Measurements from ENCODE around the gene SLC12A8. TPM values are rescaled to one million over a fixed set of nuclear protein-coding genes. Genes with fewer than 3 reads are reported as not detected.

Gene SLC12A8
- total RNA-seq, 2 donors from 2014 or later, result 0.53 to 1.5 TPM

DNA sequence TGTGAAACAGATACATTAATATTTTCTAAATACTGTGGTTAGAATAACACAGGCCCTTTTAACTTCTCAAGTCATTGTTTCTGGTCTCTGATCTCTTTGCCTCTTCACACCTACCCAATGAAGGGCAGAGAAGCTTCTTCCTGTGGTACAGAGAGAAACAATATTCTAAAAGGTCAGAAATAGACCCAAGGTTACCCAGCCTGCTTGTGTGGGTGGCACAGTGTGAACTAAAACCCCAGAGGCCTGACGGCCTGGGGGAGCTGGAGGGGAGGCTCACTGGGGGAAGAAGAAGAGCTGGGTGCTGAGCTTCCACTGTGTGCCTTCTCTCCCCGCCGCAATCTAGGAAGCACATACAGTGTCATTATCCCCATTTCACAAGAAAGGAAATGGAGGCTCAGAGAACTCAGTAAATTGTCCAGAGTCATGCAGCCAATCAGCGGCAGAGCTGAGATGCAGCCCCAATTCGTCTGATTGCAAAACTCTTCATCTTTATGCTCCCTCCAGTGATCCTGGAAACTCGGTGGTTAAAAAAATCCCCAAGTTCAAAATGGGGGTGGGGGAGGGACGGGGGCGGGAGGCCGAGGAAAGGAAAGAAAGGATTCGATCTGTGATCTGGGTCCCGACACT, 92.7 kb downstream of the SLC12A8 start:
- peak; percentile 43 for ATAC-seq (replicated peaks)
- no peaks in the 10 kb centered on the region for H3K9me3 Mint-ChIP-seq
- H3K4me3 Mint-ChIP-seq, result no peak overlapping the region
- no peak overlapping the region for H3K27ac Mint-ChIP-seq
- H3K4me1 Mint-ChIP-seq, result peaks cover 6% of the 10 kb centered on the region
- no peaks in the 10 kb centered on the region for H3K36me3 Mint-ChIP-seq (ENCODE audit: low read depth)
- H3K27me3 Mint-ChIP-seq, result peaks cover 6% of the 10 kb centered on the region

DNA sequence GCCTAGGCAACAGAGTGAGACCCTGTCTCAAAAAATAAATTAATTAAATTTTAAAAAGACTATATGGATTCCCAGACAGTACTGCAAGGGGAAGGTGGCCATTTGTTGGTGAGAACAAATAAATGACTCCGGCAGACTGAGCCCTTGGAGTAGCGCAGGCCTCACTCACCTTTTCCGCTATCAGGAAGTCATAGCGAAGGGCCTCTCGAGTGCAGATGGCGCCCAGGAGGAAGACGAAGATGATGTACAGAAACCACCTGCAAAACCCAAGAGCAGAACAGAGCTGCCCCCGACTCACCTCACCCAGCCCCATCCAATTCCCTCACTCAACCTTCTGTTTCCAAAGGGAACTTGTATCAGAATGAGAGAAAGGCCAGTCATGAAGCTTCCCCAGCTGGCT, 93.9 kb downstream of the SLC12A8 start:
- Mint-ChIP-seq H3K4me1 (peaks cover 6% of the 10 kb centered on the region), H3K9me3 (no peaks in the 10 kb centered on the region), H3K36me3 (ENCODE audit: low read depth) (no peaks in the 10 kb centered on the region), H3K27ac (no peak overlapping the region), H3K27me3 (peaks cover 9% of the 10 kb centered on the region), H3K4me3 (no peak overlapping the region)
- ATAC-seq (replicated peaks), result no peak

- Mint-ChIP-seq H3K36me3 (ENCODE audit: low read depth) (no peaks in the 10 kb centered on the region), H3K27ac (no peak overlapping the region), H3K9me3 (no peaks in the 10 kb centered on the region), H3K4me3 (no peak overlapping the region), H3K27me3 (peaks cover 9% of the 10 kb centered on the region), H3K4me1 (peaks cover 6% of the 10 kb centered on the region)
- no peak for ATAC-seq (replicated peaks)
Observed at GRCh38 chr3:125117631-125118191, 94.8 kb downstream of the SLC12A8 start.

- peaks cover 6% of the 10 kb centered on the region for H3K4me1 Mint-ChIP-seq
- ATAC-seq (replicated peaks), result no peak
- H3K27me3 Mint-ChIP-seq, result peaks cover 18% of the 10 kb centered on the region
- no peaks in the 10 kb centered on the region for H3K9me3 Mint-ChIP-seq
- H3K27ac Mint-ChIP-seq, result no peak overlapping the region
- H3K36me3 Mint-ChIP-seq (ENCODE audit: low read depth), result no peaks in the 10 kb centered on the region
- H3K4me3 Mint-ChIP-seq, result no peak overlapping the region
Observed at GRCh38 chr3:125116311-125117080, 96.1 kb downstream of the SLC12A8 start.

DNA sequence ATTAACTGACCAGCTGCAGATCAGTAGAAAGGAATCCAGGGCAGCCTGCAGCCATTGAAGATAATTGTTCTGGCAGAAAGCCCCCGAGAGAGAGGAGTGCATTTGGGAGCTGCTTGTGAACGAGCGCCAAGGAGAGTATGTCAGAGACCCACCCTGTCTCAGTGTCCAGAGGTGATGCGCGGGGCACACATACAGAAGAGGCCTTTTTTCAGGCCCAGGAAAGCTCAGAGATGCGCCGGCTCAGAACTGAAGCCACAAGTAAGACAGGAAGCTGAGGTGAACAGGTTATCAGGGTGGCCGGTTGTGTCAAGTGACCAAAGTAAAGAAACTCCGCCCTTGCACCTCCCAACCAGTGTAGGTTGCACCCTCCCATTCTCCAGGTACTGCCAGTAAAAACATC, 96.9 kb downstream of the SLC12A8 start:
- Mint-ChIP-seq H3K4me3 (no peak overlapping the region), H3K36me3 (ENCODE audit: low read depth) (no peaks in the 10 kb centered on the region), H3K4me1 (peaks cover 11% of the 10 kb centered on the region), H3K27ac (no peak overlapping the region), H3K9me3 (no peaks in the 10 kb centered on the region), H3K27me3 (peaks cover 18% of the 10 kb centered on the region)
- ATAC-seq (replicated peaks), result no peak

GRCh38 chr3:125112981-125113380, 99.6 kb downstream of the SLC12A8 start:
- Mint-ChIP-seq H3K36me3 (ENCODE audit: low read depth) (no peaks in the 10 kb centered on the region), H3K27ac (no peak overlapping the region), H3K9me3 (no peaks in the 10 kb centered on the region), H3K4me3 (no peak overlapping the region), H3K27me3 (peaks cover 21% of the 10 kb centered on the region), H3K4me1 (peaks cover 9% of the 10 kb centered on the region)
- no peak for ATAC-seq (replicated peaks)

DNA sequence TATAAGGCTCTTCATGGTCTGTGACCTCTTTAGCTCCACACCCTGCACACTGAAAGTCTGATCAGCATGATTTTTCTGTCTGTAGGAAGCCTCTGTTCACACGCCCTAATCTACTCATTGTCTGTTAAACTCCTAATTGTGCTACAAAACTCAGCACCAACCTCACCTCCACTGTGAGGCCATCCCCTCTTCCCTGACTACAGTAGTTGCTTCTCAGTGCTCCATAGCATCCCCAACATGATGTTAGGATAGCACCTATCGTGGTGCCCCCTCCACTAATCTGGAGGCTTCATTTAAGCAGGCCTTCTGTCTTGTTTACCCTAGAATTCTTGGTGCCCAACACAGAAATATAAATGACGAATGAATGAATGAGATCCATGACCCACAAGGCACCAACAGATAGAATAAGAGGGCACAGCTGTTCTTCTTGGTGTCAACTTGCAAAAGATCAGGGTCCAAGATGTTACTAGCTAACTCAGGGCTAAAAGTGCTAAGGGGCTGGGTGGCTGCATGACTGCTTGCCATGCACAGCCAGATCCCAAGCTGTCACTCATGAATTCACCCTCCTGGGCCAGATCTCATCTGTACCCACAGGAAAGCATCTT, 101.6 kb downstream of the SLC12A8 start:
- Mint-ChIP-seq H3K27ac (no peak overlapping the region), H3K9me3 (no peaks in the 10 kb centered on the region), H3K4me3 (no peak overlapping the region), H3K27me3 (peaks cover 21% of the 10 kb centered on the region), H3K4me1 (peaks cover 9% of the 10 kb centered on the region), H3K36me3 (ENCODE audit: low read depth) (no peaks in the 10 kb centered on the region)
- no peak for ATAC-seq (replicated peaks)

DNA sequence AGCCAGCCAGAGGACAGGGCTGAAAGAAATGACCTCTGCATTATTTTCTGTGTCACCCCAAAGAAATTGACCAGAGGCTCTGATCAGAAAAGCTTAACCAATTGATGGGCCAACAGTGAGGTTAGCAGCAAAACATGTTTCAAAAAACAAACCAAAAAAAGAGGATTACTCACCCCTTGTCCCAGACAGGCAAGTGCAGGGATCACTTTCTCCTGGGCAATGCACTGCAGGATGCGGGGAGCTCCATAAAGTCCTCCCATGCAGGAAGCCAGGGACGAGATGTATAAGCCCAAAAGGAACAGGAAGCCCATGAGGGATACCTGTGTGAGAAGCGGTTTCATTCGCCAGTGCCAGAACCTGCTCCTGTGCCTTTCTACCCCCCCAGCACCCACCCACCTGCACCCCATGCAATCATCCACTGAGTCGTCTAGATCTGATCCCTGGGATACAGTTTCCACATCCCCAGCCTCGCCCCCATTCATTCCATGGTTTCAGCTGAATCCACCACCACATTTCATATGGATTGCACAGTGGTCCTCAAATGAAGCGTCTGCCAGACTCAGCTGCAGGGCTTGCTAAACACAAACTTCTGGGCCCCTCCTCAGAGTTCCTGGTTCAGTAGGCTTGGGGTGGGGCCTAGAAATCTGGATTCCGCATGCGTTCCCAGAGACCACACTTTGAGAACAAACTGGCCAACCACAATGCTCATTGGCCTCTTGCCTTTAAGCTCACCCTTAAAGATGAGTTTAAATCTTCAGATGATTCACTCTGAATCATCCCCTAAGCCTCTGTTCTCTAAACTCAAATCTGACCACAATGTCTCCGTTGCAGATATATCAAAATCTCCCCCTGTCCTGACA, 102.3 kb downstream of the SLC12A8 start:
- Mint-ChIP-seq H3K9me3 (no peaks in the 10 kb centered on the region), H3K27ac (no peak overlapping the region), H3K36me3 (ENCODE audit: low read depth) (no peaks in the 10 kb centered on the region), H3K4me1 (peaks cover 9% of the 10 kb centered on the region), H3K4me3 (no peak overlapping the region), H3K27me3 (peaks cover 22% of the 10 kb centered on the region)
- ATAC-seq (replicated peaks), result peak; percentile 91

DNA sequence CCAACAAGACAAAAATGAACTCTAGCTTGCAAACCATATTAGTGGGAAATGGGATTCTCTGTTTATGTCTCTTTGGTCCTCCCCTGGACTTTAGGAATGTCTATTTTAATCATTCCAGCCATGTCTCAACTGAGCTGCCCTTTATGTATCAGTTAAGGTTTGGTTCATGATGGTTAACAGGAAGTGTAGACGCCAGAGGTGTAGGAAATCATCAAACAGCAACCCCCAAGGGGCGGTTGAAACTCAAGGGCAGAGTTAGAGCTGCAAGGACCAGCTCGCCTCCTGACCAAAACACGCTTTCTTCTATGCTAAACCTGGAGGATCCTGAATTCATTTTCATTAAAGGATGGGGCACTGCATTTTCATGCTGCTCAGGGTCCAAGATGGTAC, 103.0 kb downstream of the SLC12A8 start:
- H3K27ac Mint-ChIP-seq, result no peak overlapping the region
- peaks cover 9% of the 10 kb centered on the region for H3K4me1 Mint-ChIP-seq
- H3K27me3 Mint-ChIP-seq, result peaks cover 24% of the 10 kb centered on the region
- no peak overlapping the region for H3K4me3 Mint-ChIP-seq
- no peak for ATAC-seq (replicated peaks)
- no peaks in the 10 kb centered on the region for H3K36me3 Mint-ChIP-seq (ENCODE audit: low read depth)
- no peaks in the 10 kb centered on the region for H3K9me3 Mint-ChIP-seq

DNA sequence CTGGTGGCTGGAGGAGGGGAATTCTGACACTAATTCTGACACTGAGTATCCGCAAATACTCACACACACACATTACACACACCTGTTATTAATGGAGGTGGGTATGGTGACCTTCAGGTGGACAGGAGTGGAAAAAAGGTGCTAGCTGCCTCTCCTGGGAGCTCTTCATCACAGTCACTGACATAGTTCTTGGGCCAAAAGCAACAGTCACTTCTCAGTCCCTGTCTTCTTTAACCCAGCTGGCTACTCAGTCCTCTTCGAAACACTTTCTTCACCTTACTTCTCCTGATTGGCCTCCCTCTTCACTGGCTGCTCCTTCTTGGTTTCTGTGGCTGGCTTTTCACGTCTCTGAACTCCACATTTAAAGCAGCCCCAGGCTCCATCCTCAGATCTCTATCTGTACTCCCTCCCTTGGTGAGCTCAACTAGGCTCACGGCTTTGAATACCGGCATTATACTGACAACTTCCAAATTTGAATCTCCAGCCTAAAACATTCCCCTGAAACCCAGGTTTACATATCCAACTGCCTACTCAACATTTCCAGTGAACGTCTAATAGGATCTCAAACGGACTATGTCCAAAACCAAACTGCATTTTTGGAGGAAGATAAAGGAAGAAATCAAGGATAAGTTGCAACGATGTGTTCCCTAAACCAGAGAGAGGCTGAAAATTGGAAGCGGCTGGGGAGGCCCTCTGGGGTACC, 103.6 kb downstream of the SLC12A8 start:
- ATAC-seq (replicated peaks), result no peak
- Mint-ChIP-seq H3K27me3 (peaks cover 23% of the 10 kb centered on the region), H3K4me1 (peaks cover 9% of the 10 kb centered on the region), H3K27ac (no peak overlapping the region), H3K4me3 (no peak overlapping the region), H3K9me3 (no peaks in the 10 kb centered on the region), H3K36me3 (ENCODE audit: low read depth) (no peaks in the 10 kb centered on the region)

DNA sequence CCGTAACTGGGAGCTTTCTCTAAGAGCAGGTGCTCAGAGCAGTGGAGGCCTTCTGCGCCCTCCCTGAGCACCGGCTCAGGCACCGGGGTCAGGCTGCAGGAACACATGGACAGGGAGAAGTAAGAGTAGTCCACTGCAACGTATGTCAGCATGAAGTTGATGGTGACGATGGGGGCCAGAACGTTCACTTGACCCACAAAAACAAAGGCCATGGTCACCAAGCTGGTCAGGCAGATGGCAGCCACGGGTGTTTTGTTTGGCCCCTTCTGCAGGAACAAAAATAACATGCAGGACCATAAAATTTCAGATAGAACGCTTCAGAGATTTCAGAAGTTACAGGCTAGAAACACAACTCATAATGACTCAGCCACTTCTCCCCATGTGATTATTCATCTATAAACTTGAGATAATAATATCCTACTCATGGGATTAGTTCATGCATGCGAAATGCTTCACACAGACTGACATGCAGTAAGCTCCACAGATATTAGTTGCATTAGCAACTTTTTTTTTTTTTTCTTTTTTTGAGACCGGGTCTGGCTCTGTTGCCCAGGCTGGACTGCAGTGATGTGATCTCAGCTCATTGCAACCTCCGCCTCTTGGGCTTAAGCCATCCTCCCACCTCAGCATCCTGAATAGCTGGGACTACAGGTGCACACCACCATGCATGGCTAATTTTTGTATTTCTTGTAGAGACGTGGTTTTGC, 104.5 kb downstream of the SLC12A8 start:
- no peaks in the 10 kb centered on the region for H3K36me3 Mint-ChIP-seq (ENCODE audit: low read depth)
- ATAC-seq (replicated peaks), result peak; percentile 67
- no peak overlapping the region for H3K4me3 Mint-ChIP-seq
- peaks cover 19% of the 10 kb centered on the region for H3K27me3 Mint-ChIP-seq
- no peak overlapping the region for H3K27ac Mint-ChIP-seq
- no peaks in the 10 kb centered on the region for H3K9me3 Mint-ChIP-seq
- peaks cover 9% of the 10 kb centered on the region for H3K4me1 Mint-ChIP-seq

- peaks cover 9% of the 10 kb centered on the region for H3K4me1 Mint-ChIP-seq
- no peak for ATAC-seq (replicated peaks)
- no peak overlapping the region for H3K27ac Mint-ChIP-seq
- H3K27me3 Mint-ChIP-seq, result peaks cover 19% of the 10 kb centered on the region
- no peaks in the 10 kb centered on the region for H3K9me3 Mint-ChIP-seq
- H3K4me3 Mint-ChIP-seq, result no peak overlapping the region
- no peaks in the 10 kb centered on the region for H3K36me3 Mint-ChIP-seq (ENCODE audit: low read depth)
Observed at GRCh38 chr3:125107363-125107762, 105.2 kb downstream of the SLC12A8 start.

DNA sequence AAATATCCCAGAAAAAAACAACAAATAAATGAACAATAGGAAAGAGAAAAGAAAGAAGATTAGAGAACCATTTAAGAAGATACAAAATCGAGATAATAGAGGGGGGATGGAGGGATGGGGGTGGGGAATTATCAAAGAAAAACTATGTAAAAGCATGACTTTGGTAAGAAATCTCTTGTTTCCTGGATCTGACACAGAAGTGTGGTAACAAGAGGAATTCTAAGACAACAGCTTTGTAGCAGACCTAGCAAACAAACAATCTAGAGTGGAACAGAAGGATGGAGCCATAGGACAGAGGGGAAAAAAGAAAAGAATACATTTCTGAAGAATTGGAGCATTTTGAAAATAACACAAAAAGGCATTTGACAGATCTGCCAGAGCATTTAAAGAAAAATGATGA, 107.4 kb downstream of the SLC12A8 start:
- Mint-ChIP-seq H3K27ac (no peak overlapping the region), H3K27me3 (peaks cover 19% of the 10 kb centered on the region), H3K4me3 (no peak overlapping the region), H3K9me3 (no peaks in the 10 kb centered on the region), H3K36me3 (ENCODE audit: low read depth) (no peaks in the 10 kb centered on the region), H3K4me1 (no peaks in the 10 kb centered on the region)
- ATAC-seq (replicated peaks), result no peak

All from activated T-helper 17 cell treated with anti-CD3 and anti-CD28 coated beads, Interleukin-2, amount 50 U/mL, for 72 hours (primary cell).